SHP77 treated with DMSO at 0.1 percent for 48 hours (cell line): ENCODE measurements around the gene TGFBI.

Source experiments
- DNase-seq: peaks from one replicate; lab custom pipeline; 2025; lab: John Stamatoyannopoulos, UW

Gene TGFBI

DNA sequence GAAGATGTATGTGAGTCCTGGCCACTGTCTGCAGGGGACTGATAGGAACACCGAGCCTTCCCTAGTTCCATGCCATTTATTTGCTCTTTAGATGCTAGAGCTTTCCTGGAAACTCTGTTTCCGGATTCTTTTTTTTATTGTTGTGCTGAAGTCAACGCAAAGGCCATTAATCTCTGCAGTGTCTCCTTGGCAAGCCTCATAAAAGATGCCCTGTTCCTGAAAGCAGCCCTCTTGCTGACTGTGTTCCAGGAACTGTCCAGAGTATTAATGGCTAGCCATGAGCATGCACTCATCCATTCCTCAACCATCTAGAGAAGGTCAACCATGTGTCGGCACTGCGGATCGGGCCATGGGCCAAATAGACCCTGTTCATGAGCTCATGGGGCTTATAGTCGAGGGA lies 61.0 kb downstream of the TGFBI start:
- DNase-seq = no peak

DNA sequence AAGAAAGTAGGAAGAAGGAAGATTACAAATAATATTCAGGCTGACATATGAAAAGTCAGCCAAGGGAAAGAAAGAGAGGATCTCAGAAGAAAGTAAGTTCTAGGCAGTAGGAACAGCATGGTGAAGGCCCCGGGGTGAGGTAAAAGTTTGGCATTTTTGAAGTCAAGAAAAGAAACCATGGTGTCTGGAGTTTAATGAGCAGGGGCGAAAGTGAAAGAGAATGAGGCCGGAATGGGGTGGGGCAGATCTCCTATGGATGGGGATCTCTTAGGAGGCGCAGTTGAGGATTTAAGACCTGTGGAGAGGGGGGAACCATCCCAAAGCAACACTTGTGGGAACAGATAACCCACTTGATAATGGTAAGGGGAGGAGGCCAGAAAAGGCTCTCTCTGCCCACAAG lies 61.5 kb downstream of the TGFBI start:
- no peak for DNase-seq

DNA sequence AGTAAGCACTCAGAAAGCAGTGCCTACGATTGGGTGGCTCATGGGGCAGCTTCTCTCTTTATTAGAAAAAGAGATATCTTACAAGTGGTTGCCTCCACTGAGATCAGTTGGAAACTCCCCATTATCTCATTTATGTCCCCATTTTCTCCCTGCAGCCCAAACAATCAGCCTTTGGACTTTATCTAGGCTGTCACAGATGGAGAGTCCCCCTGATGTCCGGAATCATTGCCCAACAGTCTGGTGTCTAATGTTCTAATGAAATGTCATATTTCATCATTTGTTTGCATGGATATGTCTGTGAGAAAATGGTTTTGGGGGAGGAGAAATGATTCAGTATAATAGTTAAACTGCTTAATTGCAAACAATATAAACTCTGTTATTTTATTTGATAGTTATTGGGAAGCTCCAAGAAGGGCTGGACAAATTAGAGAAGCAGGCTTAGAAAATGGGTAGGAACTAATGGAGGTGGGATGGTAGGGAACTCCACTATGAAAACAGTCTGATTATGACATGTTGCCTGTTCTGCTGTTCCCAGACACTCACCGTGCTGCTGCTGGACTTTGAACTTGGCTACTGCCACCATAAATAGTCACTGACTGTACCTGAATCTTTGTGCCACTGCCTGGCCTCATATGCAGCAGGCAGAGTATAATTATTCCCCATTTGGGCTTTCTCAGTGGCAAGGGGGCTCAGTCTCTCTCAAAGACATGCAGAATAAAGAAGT lies 65.6 kb downstream of the TGFBI start:
- DNase-seq = no peak

DNA sequence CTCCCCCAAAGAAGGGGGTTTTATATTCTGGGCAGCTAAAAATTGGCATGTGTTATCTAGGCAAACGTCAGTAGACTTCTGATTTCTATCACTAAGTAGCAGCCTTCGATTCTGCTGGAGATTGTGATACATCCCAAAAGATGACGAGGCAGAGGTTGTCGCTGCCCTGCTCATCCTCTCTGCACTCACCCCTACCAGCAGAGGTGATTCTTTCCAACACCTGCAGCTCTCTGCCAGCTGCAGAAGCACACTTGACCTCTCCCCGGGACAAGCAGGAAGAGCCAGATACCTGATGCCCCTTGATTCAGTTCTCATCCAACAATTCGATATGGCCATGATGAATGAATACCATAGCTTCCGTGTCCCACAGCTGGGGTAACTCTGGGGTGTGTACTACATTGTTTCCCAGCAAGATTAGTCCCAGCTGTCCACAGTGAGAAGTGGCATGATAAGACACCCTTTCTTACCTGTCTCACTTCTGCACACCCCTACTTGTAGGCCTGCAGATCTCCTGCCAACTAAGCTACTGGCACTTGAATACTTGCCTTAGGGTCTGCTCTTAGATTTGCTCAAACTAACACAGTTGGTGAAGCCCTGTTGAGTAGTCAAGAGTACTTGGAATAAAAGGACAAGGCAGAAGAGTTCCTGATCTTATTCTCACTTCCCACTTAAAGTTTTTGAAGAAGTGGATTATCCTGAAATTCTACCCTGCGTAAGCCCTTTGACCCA lies 66.3 kb downstream of the TGFBI start:
- DNase-seq = peak; percentile 5

DNA sequence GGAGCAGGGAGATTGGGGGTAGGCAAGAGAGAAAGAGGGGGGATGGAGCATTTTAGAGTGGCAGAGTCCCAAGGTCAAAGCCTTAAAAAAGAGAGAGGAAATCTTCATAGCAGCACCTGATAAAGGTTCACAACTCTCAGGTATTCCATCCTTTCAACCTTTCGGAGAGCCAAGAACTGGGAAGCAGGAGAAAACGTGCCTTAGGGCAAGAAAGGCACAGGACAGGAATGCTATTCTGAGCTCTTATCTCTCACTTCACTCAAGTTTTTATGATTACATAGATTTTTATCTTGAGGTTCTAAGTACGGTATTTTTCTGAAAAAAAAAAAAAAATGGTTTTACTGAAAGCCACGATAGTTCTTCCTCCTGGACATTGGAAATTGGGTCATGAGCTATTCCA lies 69.4 kb downstream of the TGFBI start:
- no peak for DNase-seq

DNA sequence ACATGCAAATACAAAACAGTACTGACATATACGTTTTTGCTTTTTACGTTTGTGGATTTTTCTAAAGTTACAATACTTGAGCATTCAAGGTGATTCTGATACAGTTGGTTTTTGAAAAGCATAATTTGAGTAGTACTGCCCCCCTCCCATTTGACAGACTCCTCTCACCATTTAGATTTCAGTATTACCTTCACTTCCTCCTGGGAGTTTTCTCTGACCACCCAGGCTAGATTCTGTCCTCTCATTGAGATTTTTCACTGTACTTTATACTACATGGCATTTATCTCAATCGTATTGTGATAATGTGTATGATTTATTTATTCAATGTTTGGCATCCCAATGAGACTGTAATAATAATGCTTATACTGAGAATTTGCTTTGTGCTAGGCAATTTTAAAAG lies 71.1 kb downstream of the TGFBI start:
- no peak for DNase-seq

DNA sequence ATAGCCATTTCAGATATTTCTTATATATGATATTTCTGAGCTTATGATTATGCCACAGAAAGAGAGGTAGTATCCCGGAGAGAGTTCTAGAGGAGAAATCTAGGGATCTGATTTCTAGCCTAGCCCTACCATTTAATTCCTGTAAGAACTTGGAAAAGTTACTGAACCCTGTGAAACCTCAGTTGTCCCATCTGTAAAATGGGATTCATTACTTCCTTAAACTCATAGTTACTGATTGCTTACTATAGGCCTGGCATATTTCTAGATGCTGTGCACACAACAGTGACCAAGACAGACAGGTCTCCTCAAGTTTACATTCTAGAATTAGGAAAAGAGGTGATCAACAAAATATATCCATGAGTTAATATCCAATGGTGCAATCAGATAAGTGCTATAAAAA lies 73.1 kb downstream of the TGFBI start:
- no peak for DNase-seq

DNA sequence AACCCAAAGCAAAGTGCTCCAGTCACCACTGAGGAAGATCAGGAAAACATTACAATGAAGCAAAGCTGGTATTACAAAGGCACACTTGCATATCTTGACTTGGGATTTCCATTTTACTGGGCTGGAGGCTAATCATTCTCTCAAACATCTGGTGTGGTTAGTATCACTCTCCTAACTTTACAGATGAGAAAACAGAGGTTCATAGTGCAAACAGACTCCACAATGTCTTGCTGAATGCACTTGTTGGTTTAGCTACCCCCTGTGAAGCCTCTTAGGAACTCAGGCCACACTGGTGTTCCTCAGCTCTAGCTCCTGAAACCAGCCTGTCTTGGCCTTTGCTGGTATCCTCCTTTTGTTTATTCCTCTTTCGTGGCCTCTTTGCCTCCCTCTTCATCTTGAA lies 74.3 kb downstream of the TGFBI start:
- no peak for DNase-seq

DNA sequence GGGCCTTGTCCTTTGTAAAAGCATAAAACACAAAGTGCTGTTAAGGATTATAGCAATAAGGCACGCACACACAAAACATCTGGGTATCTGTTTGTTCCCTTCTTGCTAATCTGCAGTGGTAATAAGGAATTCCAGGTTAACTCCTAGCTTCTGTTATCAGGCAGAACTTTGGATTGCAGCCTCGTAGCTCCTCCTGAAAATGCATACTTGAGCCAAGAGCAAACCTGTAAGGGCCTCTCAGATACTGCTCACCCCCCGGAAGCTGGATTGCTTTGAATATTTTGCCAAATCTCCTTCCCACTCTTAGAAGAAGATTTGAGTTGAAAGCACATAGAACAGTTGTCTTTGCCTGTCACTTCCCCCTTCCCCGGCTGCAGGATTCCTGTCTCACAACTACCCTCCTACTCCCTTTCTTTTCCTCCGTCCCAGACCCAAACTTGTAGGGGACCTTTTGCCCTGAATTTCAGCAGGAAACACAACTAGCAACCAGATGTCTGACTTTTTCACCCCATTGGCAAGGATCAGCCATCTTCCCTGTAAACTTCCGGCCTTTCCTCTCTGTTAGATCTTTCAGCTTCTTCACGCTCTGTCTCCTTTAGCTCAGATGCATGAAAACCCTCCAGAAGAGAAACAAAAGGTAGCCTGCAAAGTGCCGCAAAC lies 75.6 kb downstream of the TGFBI start:
- no peak for DNase-seq

DNA sequence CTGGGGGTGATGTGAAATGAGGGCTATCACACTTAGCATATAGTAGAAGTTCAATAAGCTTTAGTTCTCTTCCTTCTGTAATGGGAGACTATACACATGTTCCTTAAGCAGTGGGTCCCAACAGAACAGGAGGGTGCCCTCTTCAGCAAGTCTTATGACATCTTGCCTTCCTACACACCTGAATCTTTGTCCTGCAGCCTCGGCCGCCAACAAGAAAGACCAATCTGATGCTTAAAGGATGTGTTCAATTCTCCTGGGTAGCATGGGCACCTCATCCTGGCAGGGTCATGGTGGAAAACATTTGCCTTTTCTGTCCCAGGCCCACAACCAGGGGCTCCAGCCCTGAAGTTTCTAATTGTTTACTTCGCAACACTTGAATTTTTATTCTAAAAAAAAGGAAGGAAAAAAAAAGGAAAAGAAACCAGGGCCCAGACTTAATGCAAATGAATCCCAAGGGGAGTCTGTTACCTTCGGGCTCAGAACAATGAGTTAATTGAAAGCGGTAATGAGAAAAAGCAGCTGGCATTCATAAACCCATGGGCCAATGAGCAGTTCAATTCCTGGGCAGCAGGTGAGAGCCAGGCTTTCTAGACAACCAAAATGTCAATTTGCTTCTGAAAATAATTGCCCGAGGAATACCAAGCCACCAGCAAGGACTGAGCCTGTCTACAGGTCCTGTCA lies 77.7 kb downstream of the TGFBI start:
- DNase-seq = no peak

DNA sequence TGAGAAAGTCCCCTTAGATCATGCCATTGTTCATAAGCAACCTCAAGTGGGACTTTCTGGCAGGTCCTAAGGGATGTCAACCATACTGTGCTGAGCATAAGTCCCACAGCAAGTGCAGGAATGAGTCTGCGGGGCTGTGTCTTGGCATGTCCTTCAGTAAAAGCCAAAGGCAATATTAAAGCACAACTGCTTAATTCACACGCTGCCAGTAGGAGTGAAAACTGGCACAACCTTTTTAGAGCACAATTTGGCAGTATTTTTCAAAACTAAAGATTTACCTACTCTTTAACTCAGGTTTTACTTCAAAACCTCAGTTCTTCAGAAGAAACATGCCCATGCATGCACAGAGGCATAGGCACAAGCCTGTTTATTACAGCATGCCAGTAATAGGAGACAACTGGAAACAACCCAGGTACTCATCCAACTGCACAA lies 79.4 kb downstream of the TGFBI start:
- no peak for DNase-seq

DNA sequence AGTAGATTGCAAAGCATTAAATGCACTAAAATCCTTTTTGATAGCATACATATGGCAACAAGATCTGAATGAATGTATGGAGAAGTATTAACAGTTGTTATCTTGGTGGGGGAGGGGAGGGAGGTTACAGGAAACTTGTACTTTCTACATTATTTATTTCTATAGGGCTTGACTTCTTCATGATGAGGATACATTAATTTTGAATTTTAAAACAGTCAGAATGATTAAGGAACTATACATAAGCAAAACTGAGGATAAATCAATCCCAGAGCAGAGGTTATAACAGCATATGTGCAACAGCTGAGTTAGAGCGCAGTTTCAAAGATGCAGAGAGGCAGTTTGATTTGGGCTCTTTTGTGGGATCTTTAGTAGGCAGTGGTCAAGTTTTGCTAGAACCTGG lies 80.0 kb downstream of the TGFBI start:
- no peak for DNase-seq

DNA sequence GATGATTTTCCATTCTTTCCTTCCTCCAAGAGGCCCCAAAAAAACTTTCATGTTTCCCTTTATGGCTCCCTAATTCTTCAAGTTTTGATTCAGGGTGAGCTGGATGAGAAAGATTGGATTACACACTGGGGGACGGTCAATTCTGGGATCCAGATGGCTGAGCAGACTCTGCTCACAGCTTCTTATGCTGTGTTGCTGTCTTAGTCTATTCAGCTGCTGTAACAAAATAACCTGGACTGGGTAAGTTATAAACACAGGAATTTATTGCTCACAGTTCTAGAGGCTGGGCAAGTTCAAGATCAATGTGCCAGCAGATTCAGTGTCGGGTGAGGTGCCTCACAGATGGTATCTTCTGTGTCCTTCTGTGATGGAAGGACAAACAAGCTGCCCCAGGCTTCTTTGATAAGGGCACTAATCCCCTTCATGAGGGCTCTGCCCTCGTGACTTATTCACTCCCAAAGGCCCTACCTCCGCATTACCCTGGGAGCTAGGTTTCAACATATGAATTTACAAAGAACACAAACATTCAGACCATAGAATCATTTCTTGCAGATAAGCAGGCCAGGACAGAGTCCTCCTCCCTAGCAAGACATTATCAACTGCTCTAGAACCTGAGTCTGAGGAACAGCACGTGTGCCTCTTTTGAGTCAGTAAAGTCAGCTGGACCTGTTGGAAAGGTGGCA lies 80.8 kb downstream of the TGFBI start:
- no peak for DNase-seq
